Endothelial cell of umbilical vein (primary cell): Measurements from ENCODE around the gene RASAL3. TPM values are rescaled to one million over a fixed set of nuclear protein-coding genes. Genes with fewer than 3 reads are reported as not detected.

Experiments
- BruUV-seq: library from RNA; stranded (reverse); fragments of 400-500 nt; replicated peaks from 2 replicates; lab custom pipeline; 2021; lab: Mats Ljungman, UMichigan
- CTCF ChIA-PET: fragments of 300-600, 350-600 bp; sonication (Branson Sonifier 250); formaldehyde crosslinking; loops from one replicate; lab custom pipeline; 2021; ENCODE audit warnings: antibody characterized with exemption, inconsistent platforms; lab: Charles Lee
- POLR2A ChIA-PET: fragments of 300-600, 350-600 bp; sonication (Branson Sonifier 250); formaldehyde crosslinking; loops from one replicate; lab custom pipeline; 2021; ENCODE audit warnings: antibody characterized with exemption, inconsistent platforms; lab: Charles Lee
- DNase-seq: peaks from one replicate; pipeline ENCODE4 v3.0.0-alpha.2; 2011; ENCODE audit warnings: low read depth, low spot score
- FAIRE-seq: peaks from 2 replicates; lab custom pipeline; 2011; peaks lifted over from hg19 to GRCh38; lab: Jason Lieb, UNC
- H2AFZ ChIP-seq: 2 replicates; pipeline ENCODE4 v1.6.0; 2012; ENCODE audit warnings: low read depth, low read length, control low read depth, inconsistent platforms
- H3K27ac ChIP-seq: 2 replicates; pipeline ENCODE4 v1.5.1; 2011; ENCODE audit warnings: low read depth, mild to moderate bottlenecking, control low read depth, low read length, moderate library complexity; ENCODE audit not compliant: insufficient read depth
- H3K27me3 ChIP-seq, 2 experiments: 2 replicates each; pipeline versions ENCODE4 v1.6.0 to v1.6.1; 2011; ENCODE audit warnings: low read length in 2 of 2, mixed read lengths in 1 of 2; ENCODE audit not compliant: control insufficient read depth in 2 of 2, insufficient read depth in 2 of 2
- H3K36me3 ChIP-seq, 2 experiments: 2 replicates in 1 of 2; 3 replicates in 1 of 2; pipeline ENCODE4 v1.5.1; 2011; ENCODE audit warnings: low read length in 2 of 2, mild to moderate bottlenecking in 1 of 2, moderate library complexity in 1 of 2; ENCODE audit not compliant: control insufficient read depth in 2 of 2, insufficient read depth in 2 of 2; ENCODE audit errors: extremely low read depth in 1 of 2
- H3K4me1 ChIP-seq: 3 replicates; pipeline ENCODE4 v1.5.1; 2011; ENCODE audit warnings: mild to moderate bottlenecking, low read length; ENCODE audit not compliant: control insufficient read depth, insufficient read depth; ENCODE audit errors: extremely low read depth
- H3K4me2 ChIP-seq: 2 replicates; pipeline ENCODE4 v1.6.1; 2011; ENCODE audit warnings: low read length, control low read depth, mixed read lengths; ENCODE audit not compliant: insufficient read depth
- H3K4me3 ChIP-seq, 3 experiments: fragments of 200-600 bp in 1 of 3; sonication (generic), shearing (Covaris generic) in 1 of 3; replicated peaks in 1 of 3; 2 replicates each; pipeline ENCODE4 v1.5.1; 2011 to 2016; ENCODE audit warnings: control low read depth in 3 of 3, low read length in 3 of 3, mild to moderate bottlenecking in 2 of 3, inconsistent platforms in 1 of 3, low read depth in 1 of 3, moderate library complexity in 1 of 3; ENCODE audit not compliant: insufficient read depth in 1 of 3
- H3K79me2 ChIP-seq: 2 replicates; pipeline ENCODE4 v1.6.0; 2012; ENCODE audit warnings: low read length, inconsistent platforms; ENCODE audit not compliant: control insufficient read depth, insufficient read depth
- H3K9ac ChIP-seq: replicated peaks from 2 replicates; pipeline ENCODE3; 2011; ENCODE audit warnings: low read length, control low read depth; ENCODE audit not compliant: insufficient read depth; ENCODE audit errors: extremely low read depth
- H3K9me1 ChIP-seq: replicated peaks from 3 replicates; pipeline ENCODE4 v1.6.0; 2011; ENCODE audit warnings: mild to moderate bottlenecking, low read length; ENCODE audit not compliant: control insufficient read depth, insufficient read depth; ENCODE audit errors: extremely low read depth
- H3K9me3 ChIP-seq: replicated peaks from 2 replicates; pipeline ENCODE4 v1.5.1; 2012; ENCODE audit warnings: low read length, inconsistent platforms; ENCODE audit not compliant: control insufficient read depth, insufficient read depth
- H4K20me1 ChIP-seq: replicated peaks from 2 replicates; pipeline ENCODE3; 2011; ENCODE audit warnings: mild to moderate bottlenecking, low read length; ENCODE audit not compliant: control insufficient read depth, insufficient read depth; ENCODE audit errors: extremely low read depth
- FOS ChIP-seq: IDR thresholded peaks from 2 replicates; pipeline ENCODE4 v1.6.1; 2011; ENCODE audit warnings: mild to moderate bottlenecking, low read length, moderate library complexity, borderline replicate concordance; ENCODE audit not compliant: insufficient read depth
- GATA2 ChIP-seq: IDR thresholded peaks from 2 replicates; pipeline ENCODE4 v1.7.0; 2011; ENCODE audit warnings: low read depth, mild to moderate bottlenecking, moderate library complexity, mixed read lengths, low read length; ENCODE audit not compliant: insufficient read length, insufficient read depth
- JUN ChIP-seq: IDR thresholded peaks from 2 replicates; pipeline ENCODE4 v1.6.1; 2011; ENCODE audit warnings: borderline replicate concordance, low read depth; ENCODE audit not compliant: insufficient read length, insufficient read depth
- MYC ChIP-seq: IDR thresholded peaks from one replicate; pipeline ENCODE4 v1.6.1; 2011; ENCODE audit warnings: mild to moderate bottlenecking, low read depth, low read length
- POLR2A ChIP-seq: IDR thresholded peaks from 2 replicates; pipeline ENCODE4 v1.6.1; 2012; ENCODE audit warnings: low read depth, mild to moderate bottlenecking, control low read depth, low read length
- POLR2AphosphoS5 ChIP-seq: IDR thresholded peaks from 2 replicates; pipeline ENCODE4 v1.6.1; 2012; ENCODE audit warnings: low read depth, mild to moderate bottlenecking, control low read depth, low read length, moderate library complexity; ENCODE audit not compliant: insufficient read depth
- dilution Hi-C: fragments of 300-500 bp; cut with MboI; formaldehyde crosslinking; loops from one replicate; pipeline ENCODE4 v1.15.0; 2019; ENCODE audit warnings: low sequenced_read_pairs; ENCODE audit not compliant: extremely low pct_ligation_motif_present
- intact Hi-C: fragments of 100-400 bp; cut with micrococcal nuclease; formaldehyde crosslinking; loops from one replicate; pipeline ENCODE4 v1.10.0; 2022
- polyA plus RNA-seq, 4 experiments: library from polyadenylated mRNA; depleted of rRNA in 3 of 4; stranded (reverse) in 3 of 4; unstranded in 1 of 4; fragments of >200 nt; gene quantifications; 2 replicates each; pipeline versions ENCODE4 v1.2.1 to v1.2.3, GENCODE V29; 2011 to 2012; ENCODE audit warnings: missing spikeins in 1 of 4
- total RNA-seq: library from RNA; stranded (reverse); gene quantifications from 2 replicates; pipeline ENCODE4 v1.2.3, GENCODE V29; 2021
- TF ChIP-seq, protein P1 (sequence below), 2 donors: IDR thresholded peaks; 1 replicate in 1 of 2; 2 replicates in 1 of 2; pipeline ENCODE4 v1.5.1; 2011; ENCODE audit warnings: low read length in 2 of 2, mild to moderate bottlenecking in 2 of 2, moderate library complexity in 2 of 2, control low read depth in 1 of 2, inconsistent platforms in 1 of 2, low read depth in 1 of 2; ENCODE audit not compliant: insufficient read depth in 1 of 2; ENCODE audit errors: extremely low read depth in 1 of 2
- TF ChIP-seq, protein P2 (sequence below): IDR thresholded peaks from 2 replicates; pipeline ENCODE4 v1.6.1; 2011; ENCODE audit not compliant: insufficient read depth, insufficient read length

The RASAL3 gene
- total and polyA plus RNA-seq, 2 donors (not counting 3 experiments of a cell fraction or from before 2014, with no cell fraction given) = 4.1 to 5.7 TPM

DNA sequence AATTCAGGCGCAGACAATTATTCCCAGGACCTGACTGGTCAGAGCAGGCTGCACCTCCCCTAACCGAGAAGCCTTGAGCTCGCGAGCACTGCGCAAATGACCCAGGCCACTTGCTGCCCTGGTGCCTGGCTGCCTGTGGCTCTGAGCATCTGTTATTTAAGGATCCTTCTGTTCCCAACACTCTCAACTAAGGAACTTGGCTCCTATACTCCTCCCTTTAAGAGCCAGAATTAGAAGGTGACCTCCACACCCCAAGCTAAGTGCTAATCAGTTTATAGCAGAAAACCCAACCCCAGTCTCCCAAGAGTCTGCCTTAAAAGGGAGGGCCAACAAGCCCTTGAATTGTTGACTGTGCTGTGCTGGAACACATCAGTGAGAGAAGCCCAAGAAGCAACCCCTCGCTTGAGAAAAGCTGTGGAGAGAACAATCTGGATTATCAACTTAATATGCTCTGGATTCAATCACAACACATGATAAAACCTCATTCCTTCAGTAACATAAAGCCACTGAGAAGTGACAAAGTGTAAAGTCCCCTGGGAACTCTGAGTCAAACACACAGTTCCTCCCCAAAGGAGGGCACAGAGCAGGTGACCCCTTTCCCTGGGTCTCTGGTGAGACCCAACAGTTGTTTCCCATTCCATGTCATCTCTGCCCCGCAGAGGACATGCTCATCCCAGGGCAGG, 60.1 kb downstream of the RASAL3 start:
- H3K79me2 ChIP-seq = peaks cover 64% of the 10 kb centered on the region
- ChIA-PET CTCF (interaction anchor here (1.2 kb wide), 1 partner anchor 152 kb away, joined by 4 read pairs; no protein-coding TSS in a partner anchor), POLR2A (no interaction called here)
- dilution Hi-C loops (no loop called here), intact Hi-C loops (no loop called here)
- no peaks in the 10 kb centered on the region for H3K27me3 ChIP-seq
- H3K27ac ChIP-seq = no peak overlapping the region
- no peak for FAIRE-seq
- H3K4me3 ChIP-seq = no peak overlapping the region
- TF ChIP-seq, protein P1, sequence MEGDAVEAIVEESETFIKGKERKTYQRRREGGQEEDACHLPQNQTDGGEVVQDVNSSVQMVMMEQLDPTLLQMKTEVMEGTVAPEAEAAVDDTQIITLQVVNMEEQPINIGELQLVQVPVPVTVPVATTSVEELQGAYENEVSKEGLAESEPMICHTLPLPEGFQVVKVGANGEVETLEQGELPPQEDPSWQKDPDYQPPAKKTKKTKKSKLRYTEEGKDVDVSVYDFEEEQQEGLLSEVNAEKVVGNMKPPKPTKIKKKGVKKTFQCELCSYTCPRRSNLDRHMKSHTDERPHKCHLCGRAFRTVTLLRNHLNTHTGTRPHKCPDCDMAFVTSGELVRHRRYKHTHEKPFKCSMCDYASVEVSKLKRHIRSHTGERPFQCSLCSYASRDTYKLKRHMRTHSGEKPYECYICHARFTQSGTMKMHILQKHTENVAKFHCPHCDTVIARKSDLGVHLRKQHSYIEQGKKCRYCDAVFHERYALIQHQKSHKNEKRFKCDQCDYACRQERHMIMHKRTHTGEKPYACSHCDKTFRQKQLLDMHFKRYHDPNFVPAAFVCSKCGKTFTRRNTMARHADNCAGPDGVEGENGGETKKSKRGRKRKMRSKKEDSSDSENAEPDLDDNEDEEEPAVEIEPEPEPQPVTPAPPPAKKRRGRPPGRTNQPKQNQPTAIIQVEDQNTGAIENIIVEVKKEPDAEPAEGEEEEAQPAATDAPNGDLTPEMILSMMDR (IDR thresholded peaks at IDR 0.05; ENCODE audit: extremely low read depth in 1 of 2, insufficient read depth in 1 of 2, low read depth in 1 of 2, low read length in 2 of 2) = no peak
- TF ChIP-seq, protein P2, sequence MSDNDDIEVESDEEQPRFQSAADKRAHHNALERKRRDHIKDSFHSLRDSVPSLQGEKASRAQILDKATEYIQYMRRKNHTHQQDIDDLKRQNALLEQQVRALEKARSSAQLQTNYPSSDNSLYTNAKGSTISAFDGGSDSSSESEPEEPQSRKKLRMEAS = no peak
- TF ChIP-seq POLR2AphosphoS5 (no peak), POLR2A (no peak), JUN (no peak), GATA2 (no peak), FOS (no peak), MYC (no peak)
- no peak overlapping the region for H2AFZ ChIP-seq
- H3K9me3 ChIP-seq = no peaks in the 10 kb centered on the region
- H3K36me3 ChIP-seq = peaks cover 6 to 41% of the 10 kb centered on the region in 2 experiments
- no TSS peak for BruUV-seq
- H3K4me1 ChIP-seq = no peaks in the 10 kb centered on the region
- no peak overlapping the region for H3K9ac ChIP-seq
- H3K4me2 ChIP-seq = no peak overlapping the region
- no peaks in the 10 kb centered on the region for H3K9me1 ChIP-seq
- H4K20me1 ChIP-seq = peaks cover 3% of the 10 kb centered on the region
- no peak for DNase-seq
